NCI-H1092 (cell line): ENCODE data around the gene PANK4.

ENCODE experiments used
- DNase-seq: peaks from one replicate; lab custom pipeline; 2025; lab: John Stamatoyannopoulos, UW

The PANK4 gene

GRCh38 chr1:2476061-2476999 is 50.1 kb downstream of the PANK4 start, which contains the start of gene PLCH2:
Gene PLCH2, plus strand, starts transcription at chr1:2476289. Its CDS starts 300 bp downstream, at chr1:2476589.
- no peak for DNase-seq

- no peak for DNase-seq
Measured at GRCh38 chr1:2475571-2475970, 50.8 kb downstream of the PANK4 start.

GRCh38 chr1:2474933-2475371 is 51.4 kb downstream of the PANK4 start:
- DNase-seq: no peak

- no peak for DNase-seq
Measured at GRCh38 chr1:2474104-2474844, 52.1 kb downstream of the PANK4 start.

- no peak for DNase-seq
Measured at GRCh38 chr1:2473198-2473597, 53.2 kb downstream of the PANK4 start.

GRCh38 chr1:2472561-2473177 is 53.7 kb downstream of the PANK4 start:
- no peak for DNase-seq

GRCh38 chr1:2472109-2472508 is 54.3 kb downstream of the PANK4 start:
- no peak for DNase-seq

- no peak for DNase-seq
Measured at GRCh38 chr1:2471587-2472001, 54.8 kb downstream of the PANK4 start.

- no peak for DNase-seq
Measured at GRCh38 chr1:2471159-2471471, 55.3 kb downstream of the PANK4 start.

- no peak for DNase-seq
Measured at GRCh38 chr1:2470290-2471158, 55.9 kb downstream of the PANK4 start.

GRCh38 chr1:2469103-2469940 is 57.1 kb downstream of the PANK4 start:
- no peak for DNase-seq

- no peak for DNase-seq
Measured at GRCh38 chr1:2468540-2468939, 57.9 kb downstream of the PANK4 start.

- no peak for DNase-seq
Measured at GRCh38 chr1:2468041-2468472, 58.3 kb downstream of the PANK4 start.

GRCh38 chr1:2466958-2467554 is 59.3 kb downstream of the PANK4 start:
- DNase-seq: no peak

- DNase-seq: no peak
Measured at GRCh38 chr1:2466270-2466665, 60.1 kb downstream of the PANK4 start.

- no peak for DNase-seq
Measured at GRCh38 chr1:2465371-2466269, 60.8 kb downstream of the PANK4 start.

GRCh38 chr1:2463396-2463795 is 63.0 kb downstream of the PANK4 start:
- DNase-seq: no peak

GRCh38 chr1:2462819-2463218 is 63.6 kb downstream of the PANK4 start:
- no peak for DNase-seq
